Measurements from ENCODE around the gene IRAK1. TPM values are rescaled to one million over a fixed set of nuclear protein-coding genes. Genes with fewer than 3 reads are reported as not detected.

IRAK1 gene
- total and polyA plus RNA-seq, 10 of the 15 experiments (the other 5 are each of a cell fraction or from before 2014, with no cell fraction given): 4.2 to 136 (median 39.5) TPM

- Histone ChIP-seq H4K20me1 (ENCODE audit: control insufficient read depth, insufficient read depth) (no peaks in the 10 kb centered on the region), H3K4me1 (ENCODE audit: control insufficient read depth, insufficient read depth, low read length) (peaks cover 19% of the 10 kb centered on the region), H3K4me3 (peak overlapping the region; percentile 95), H3K27me3 (replicated peaks in 1 of 2; ENCODE audit: control insufficient read depth in 2 of 2, insufficient read depth in 2 of 2, low read length in 1 of 2) (no peaks in the 10 kb centered on the region), H3K9ac (ENCODE audit: control insufficient read depth, insufficient read depth, low read length) (peak overlapping the region; percentile 96), H3K9me3 (replicated peaks; ENCODE audit: control insufficient read depth, insufficient read depth, low read length) (no peaks in the 10 kb centered on the region), H3K27ac (ENCODE audit: control insufficient read depth, insufficient read depth) (peak overlapping the region; percentile 99), H3K36me3 (ENCODE audit: control insufficient read depth in 2 of 2, insufficient read depth in 2 of 2, low read length in 1 of 2) (no peaks in the 10 kb centered on the region; a peak in 1 of 4 replicates), H2AFZ (ENCODE audit: control insufficient read depth, low read depth, low read length) (peak overlapping the region; percentile 84), H3K79me2 (ENCODE audit: control insufficient read depth, insufficient read depth, low read length) (peaks cover 67% of the 10 kb centered on the region), H3K4me2 (ENCODE audit: control insufficient read depth, insufficient read depth) (peak overlapping the region; percentile 59; the same call in 1 of the 2 replicates)
- 2% methylated on average over 25 of the region's 34 CpGs for WGBS (ENCODE audit: insufficient coverage, insufficient replicate concordance, low lambda C conversion rate, missing lambda C conversion rate)
- DNase-seq (ENCODE audit: low read depth, low spot score): peak; percentile 65
- ChIA-PET RAD21 (ENCODE audit: unreplicated experiment) (interaction anchor here (1.1 to 6.4 kb wide), 6 partner anchors 10 to 50 kb away, joined by 3 to 48 read pairs (median 7); partner anchors contain the start of gene ARHGAP4), POLR2A (interaction anchor here (0.5 to 7.9 kb wide), 10 partner anchors 10 to 49 kb away, joined by 3 to 68 read pairs (median 8); partner anchors contain the start of genes ARHGAP4 and IRAK1), SMC1A (ENCODE audit: uncharacterized antibody, unreplicated experiment) (interaction anchor here (0.8 to 1.6 kb wide), 5 partner anchors 9 to 49 kb away, joined by 3 to 4 read pairs (median 3); no protein-coding TSS in a partner anchor), CTCF (interaction anchor here (1.1 to 5.9 kb wide), 5 partner anchors 14 to 567 kb away, joined by 3 to 35 read pairs (median 6); no protein-coding TSS in a partner anchor)
- FAIRE-seq: no peak
- BruUV-seq (replicated peaks): no TSS peak
- in situ Hi-C loops (cut with MboI): no loop called here
- intact Hi-C loops (cut with micrococcal nuclease; ENCODE audit: unreplicated experiment): loop anchor here (2.0 to 5.0 kb wide), 2 partner anchors 44 to 126 kb away; partner anchors contain the start of genes ARHGAP4 and MECP2
- peak; percentile 77 for ATAC-seq
- TF ChIP-seq POLR2AphosphoS5 (IDR thresholded peaks at IDR 0.05; ENCODE audit: low read length): peak; percentile 73; the same call in 1 of the 2 replicates
- peak; percentile 5 for TF ChIP-seq BCL3 (IDR thresholded peaks at IDR 0.05; ENCODE audit: borderline replicate concordance, insufficient read depth, low read depth, low read length, poor library complexity, severe bottlenecking)
- TF ChIP-seq SP1 (IDR thresholded peaks at IDR 0.05; ENCODE audit: low read depth, low read length): no peak
- TF ChIP-seq BHLHE40 (IDR thresholded peaks at IDR 0.05; ENCODE audit: borderline replicate concordance in 1 of 2, low read depth in 2 of 2, low read length in 1 of 2): 0 out of 4 replicates have a peak, but pooled peaks of 1 of the 2 experiments have one; percentile 9
- TF ChIP-seq SPI1 (IDR thresholded peaks at IDR 0.05; ENCODE audit: borderline replicate concordance, insufficient read depth, low read depth, low read length): no peak
- TF ChIP-seq SRF (IDR thresholded peaks at IDR 0.05; ENCODE audit: low read depth in 2 of 2, low read length in 2 of 2): 0 out of 4 replicates have a peak, but pooled peaks of 1 of the 2 experiments have one; percentile 26
- no peak for TF ChIP-seq JUNB (IDR thresholded peaks at IDR 0.05)
- no peak for TF ChIP-seq ZNF24 (IDR thresholded peaks at IDR 0.05)
- TF ChIP-seq PAX5 (IDR thresholded peaks at IDR 0.05; ENCODE audit: borderline replicate concordance, low read depth, low read length): no peak; the same call in 1 of the 2 replicates
- TF ChIP-seq, protein P1, sequence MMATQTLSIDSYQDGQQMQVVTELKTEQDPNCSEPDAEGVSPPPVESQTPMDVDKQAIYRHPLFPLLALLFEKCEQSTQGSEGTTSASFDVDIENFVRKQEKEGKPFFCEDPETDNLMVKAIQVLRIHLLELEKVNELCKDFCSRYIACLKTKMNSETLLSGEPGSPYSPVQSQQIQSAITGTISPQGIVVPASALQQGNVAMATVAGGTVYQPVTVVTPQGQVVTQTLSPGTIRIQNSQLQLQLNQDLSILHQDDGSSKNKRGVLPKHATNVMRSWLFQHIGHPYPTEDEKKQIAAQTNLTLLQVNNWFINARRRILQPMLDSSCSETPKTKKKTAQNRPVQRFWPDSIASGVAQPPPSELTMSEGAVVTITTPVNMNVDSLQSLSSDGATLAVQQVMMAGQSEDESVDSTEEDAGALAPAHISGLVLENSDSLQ (IDR thresholded peaks at IDR 0.05): no peak; the same call in 1 of the 2 replicates
- no peak for TF ChIP-seq NR2C2 (IDR thresholded peaks at IDR 0.05; ENCODE audit: borderline replicate concordance, control insufficient read depth, insufficient read length, low read depth)
- TF ChIP-seq SIN3A (IDR thresholded peaks at IDR 0.05; ENCODE audit: low read depth, low read length): no peak
- TF ChIP-seq SMAD5 (IDR thresholded peaks at IDR 0.05; ENCODE audit: low read depth): no peak
- peak; percentile 4; the same call in 1 of the 2 replicates for TF ChIP-seq GATAD2B (conservative IDR thresholded peaks at IDR 0.05; ENCODE audit: low read depth)
- TF ChIP-seq EGR1 (IDR thresholded peaks at IDR 0.05; ENCODE audit: borderline replicate concordance in 1 of 2, low read depth in 2 of 2, low read length in 2 of 2): 0 out of 3 replicates have a peak, but pooled peaks of 1 of the 2 experiments have one; percentile 46
- TF ChIP-seq MTA3 (IDR thresholded peaks at IDR 0.05; ENCODE audit: borderline replicate concordance, low read length): no peak
- no peak for TF ChIP-seq NR2F1 (conservative IDR thresholded peaks at IDR 0.05)
- peak; percentile 43; the same call in 1 of the 2 replicates for TF ChIP-seq CREM (IDR thresholded peaks at IDR 0.05; ENCODE audit: low read depth)
- TF ChIP-seq ZBED1 (IDR thresholded peaks at IDR 0.05; ENCODE audit: borderline replicate concordance): no peak
- TF ChIP-seq NRF1 (conservative IDR thresholded peaks at IDR 0.05; ENCODE audit: low read depth, low read length): no peak
- no peak for TF ChIP-seq HSF1 (IDR thresholded peaks at IDR 0.05; ENCODE audit: low read depth, low read length)
- TF ChIP-seq IKZF2 (IDR thresholded peaks at IDR 0.05): no peak
Measured at GRCh38 chrX:153971124-153971449, 48.6 kb downstream of the IRAK1 start.
